ENCODE measurements around the gene TXLNB. TPM values are rescaled to one million over a fixed set of nuclear protein-coding genes. Genes with fewer than 3 reads are reported as not detected.

TXLNB gene
- total RNA-seq (2021) (0.07 to 0.16 TPM (median 0.15 TPM) in 3 replicates), Bru-seq, nascent RNA (percentile 13 among the genes with signal in this experiment)
- long read RNA-seq, experiment 1, partial matches to known transcripts = 0 of 1 reads
- long read RNA-seq, experiment 1, other reads (novel, unspliced or antisense) = 1 of 1 reads
- long read RNA-seq, experiment 2, partial matches to known transcripts = 0 of 1 reads
- long read RNA-seq, experiment 2, other reads (novel, unspliced or antisense) = 1 of 1 reads
- long read RNA-seq, experiment 3 = 0 reads

DNA sequence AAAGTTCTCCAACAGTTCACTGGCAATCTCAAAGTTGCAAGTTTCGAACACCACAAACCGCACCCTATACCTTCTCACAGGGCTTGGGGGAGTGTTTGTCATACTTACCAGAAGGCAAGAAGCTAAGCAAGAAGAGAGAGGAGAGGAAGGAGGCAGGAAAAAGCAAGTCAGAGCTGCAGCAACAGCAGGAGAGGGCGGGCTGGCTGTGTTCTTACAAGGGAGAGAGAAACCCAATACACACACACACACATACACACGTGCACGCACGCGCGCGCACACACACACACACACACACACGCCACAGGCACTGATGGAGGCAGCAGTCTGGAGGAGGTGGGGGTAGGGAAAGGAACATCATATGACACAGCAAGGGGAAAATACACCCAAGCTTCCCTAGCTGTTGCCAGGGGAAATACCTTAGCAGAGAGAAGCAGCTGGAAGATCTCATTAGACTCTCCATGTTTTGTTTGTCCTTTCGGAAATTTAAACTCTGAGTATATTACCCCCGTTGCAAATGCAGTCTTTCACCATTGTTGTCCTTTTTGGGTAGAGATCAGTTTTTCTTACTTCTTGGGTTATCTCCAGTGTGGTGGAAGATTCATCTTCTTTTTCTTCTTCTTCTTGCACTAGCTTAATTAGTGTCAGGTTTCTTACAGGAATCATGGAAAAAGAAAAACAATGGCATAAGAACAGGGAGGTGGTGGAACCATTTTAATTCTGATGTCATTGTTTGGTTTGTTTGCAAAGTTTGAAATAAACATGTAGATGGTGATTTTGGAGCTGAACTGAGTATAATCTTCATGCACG, at the start of gene TXLNB:
TXLNB (minus strand) TSS at position 186 of the 807 bp plus-strand sequence. CDS start 3,099 bp downstream, outside the sequence.
- H3K4me3 Mint-ChIP-seq = no peak within 1 kb of the TSS
- ATAC-seq (peak; percentile 75), DNase-seq (ENCODE audit: low spot score) (peak; percentile 15)
- TF ChIP-seq, protein P1, sequence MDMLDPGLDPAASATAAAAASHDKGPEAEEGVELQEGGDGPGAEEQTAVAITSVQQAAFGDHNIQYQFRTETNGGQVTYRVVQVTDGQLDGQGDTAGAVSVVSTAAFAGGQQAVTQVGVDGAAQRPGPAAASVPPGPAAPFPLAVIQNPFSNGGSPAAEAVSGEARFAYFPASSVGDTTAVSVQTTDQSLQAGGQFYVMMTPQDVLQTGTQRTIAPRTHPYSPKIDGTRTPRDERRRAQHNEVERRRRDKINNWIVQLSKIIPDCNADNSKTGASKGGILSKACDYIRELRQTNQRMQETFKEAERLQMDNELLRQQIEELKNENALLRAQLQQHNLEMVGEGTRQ (CRISPR knock-in tag; IDR thresholded peaks at IDR 0.05) = 0 out of 2 replicates have a peak, but pooled peaks have one; percentile 17
- TF ChIP-seq NR2C2 (CRISPR knock-in tag; IDR thresholded peaks at IDR 0.05) (no peak), PRRX2 (CRISPR knock-in tag; IDR thresholded peaks at IDR 0.05) (no peak)
- CTCF ChIA-PET = interaction anchor here (0.8 to 1.4 kb wide), 4 partner anchors 12 to 73 kb away, joined by 3 to 8 read pairs (median 5); no protein-coding TSS in a partner anchor
- peaks cover 30% of the 10 kb centered on the region for H3K4me1 Mint-ChIP-seq
- no peaks in the 10 kb centered on the region; the same call in 1 of the 2 replicates for H3K36me3 Mint-ChIP-seq
- peak within 1 kb of the TSS; percentile 74 for H3K27ac Mint-ChIP-seq
- peaks cover 16% of the 10 kb centered on the region for H3K9me3 Mint-ChIP-seq
- POLR2A ChIA-PET = no interaction called here
- H3K27me3 Mint-ChIP-seq (ENCODE audit: low read depth) = no peaks in the 10 kb centered on the region

DNA sequence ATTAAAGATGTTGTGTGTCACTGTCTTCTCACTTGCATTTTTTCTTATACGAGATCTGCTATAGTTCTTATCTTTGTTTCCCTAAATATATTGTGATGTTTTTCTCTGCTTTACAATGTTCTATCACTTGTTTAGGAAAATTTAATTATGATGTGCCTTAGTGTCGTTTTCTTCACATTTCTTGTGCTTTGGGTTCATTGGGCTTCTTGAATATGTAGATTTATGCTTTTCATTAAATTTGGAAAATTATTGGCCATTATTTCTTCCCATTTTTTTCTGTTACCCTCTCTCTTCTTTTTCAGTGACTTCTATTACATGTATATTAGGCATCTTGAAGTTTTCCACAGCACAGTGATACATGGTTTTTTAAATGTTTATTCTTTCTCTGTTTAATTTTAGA, 49.3 kb upstream of the TXLNB start:
- Mint-ChIP-seq H3K4me3 (no peak overlapping the region), H3K36me3 (no peaks in the 10 kb centered on the region), H3K27ac (no peak overlapping the region), H3K9me3 (peaks cover 8% of the 10 kb centered on the region), H3K4me1 (peaks cover 22% of the 10 kb centered on the region), H3K27me3 (ENCODE audit: low read depth) (no peaks in the 10 kb centered on the region)
- TF ChIP-seq SMAD4 (CRISPR knock-in tag; IDR thresholded peaks at IDR 0.05) = no peak
- TF ChIP-seq, protein P2, sequence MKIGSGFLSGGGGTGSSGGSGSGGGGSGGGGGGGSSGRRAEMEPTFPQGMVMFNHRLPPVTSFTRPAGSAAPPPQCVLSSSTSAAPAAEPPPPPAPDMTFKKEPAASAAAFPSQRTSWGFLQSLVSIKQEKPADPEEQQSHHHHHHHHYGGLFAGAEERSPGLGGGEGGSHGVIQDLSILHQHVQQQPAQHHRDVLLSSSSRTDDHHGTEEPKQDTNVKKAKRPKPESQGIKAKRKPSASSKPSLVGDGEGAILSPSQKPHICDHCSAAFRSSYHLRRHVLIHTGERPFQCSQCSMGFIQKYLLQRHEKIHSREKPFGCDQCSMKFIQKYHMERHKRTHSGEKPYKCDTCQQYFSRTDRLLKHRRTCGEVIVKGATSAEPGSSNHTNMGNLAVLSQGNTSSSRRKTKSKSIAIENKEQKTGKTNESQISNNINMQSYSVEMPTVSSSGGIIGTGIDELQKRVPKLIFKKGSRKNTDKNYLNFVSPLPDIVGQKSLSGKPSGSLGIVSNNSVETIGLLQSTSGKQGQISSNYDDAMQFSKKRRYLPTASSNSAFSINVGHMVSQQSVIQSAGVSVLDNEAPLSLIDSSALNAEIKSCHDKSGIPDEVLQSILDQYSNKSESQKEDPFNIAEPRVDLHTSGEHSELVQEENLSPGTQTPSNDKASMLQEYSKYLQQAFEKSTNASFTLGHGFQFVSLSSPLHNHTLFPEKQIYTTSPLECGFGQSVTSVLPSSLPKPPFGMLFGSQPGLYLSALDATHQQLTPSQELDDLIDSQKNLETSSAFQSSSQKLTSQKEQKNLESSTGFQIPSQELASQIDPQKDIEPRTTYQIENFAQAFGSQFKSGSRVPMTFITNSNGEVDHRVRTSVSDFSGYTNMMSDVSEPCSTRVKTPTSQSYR (CRISPR knock-in tag; IDR thresholded peaks at IDR 0.05) = no peak
- TF ChIP-seq, protein P3, sequence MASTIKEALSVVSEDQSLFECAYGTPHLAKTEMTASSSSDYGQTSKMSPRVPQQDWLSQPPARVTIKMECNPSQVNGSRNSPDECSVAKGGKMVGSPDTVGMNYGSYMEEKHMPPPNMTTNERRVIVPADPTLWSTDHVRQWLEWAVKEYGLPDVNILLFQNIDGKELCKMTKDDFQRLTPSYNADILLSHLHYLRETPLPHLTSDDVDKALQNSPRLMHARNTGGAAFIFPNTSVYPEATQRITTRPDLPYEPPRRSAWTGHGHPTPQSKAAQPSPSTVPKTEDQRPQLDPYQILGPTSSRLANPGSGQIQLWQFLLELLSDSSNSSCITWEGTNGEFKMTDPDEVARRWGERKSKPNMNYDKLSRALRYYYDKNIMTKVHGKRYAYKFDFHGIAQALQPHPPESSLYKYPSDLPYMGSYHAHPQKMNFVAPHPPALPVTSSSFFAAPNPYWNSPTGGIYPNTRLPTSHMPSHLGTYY (CRISPR knock-in tag; IDR thresholded peaks at IDR 0.05) = no peak
- TF ChIP-seq, protein P4, sequence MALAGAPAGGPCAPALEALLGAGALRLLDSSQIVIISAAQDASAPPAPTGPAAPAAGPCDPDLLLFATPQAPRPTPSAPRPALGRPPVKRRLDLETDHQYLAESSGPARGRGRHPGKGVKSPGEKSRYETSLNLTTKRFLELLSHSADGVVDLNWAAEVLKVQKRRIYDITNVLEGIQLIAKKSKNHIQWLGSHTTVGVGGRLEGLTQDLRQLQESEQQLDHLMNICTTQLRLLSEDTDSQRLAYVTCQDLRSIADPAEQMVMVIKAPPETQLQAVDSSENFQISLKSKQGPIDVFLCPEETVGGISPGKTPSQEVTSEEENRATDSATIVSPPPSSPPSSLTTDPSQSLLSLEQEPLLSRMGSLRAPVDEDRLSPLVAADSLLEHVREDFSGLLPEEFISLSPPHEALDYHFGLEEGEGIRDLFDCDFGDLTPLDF (CRISPR knock-in tag; IDR thresholded peaks at IDR 0.05) = no peak
- no peak for TF ChIP-seq TEAD1 (CRISPR knock-in tag; IDR thresholded peaks at IDR 0.05)
- TF ChIP-seq ZNF671 (CRISPR knock-in tag; IDR thresholded peaks at IDR 0.05) = no peak
- no peak for TF ChIP-seq NFE2L1 (CRISPR knock-in tag; IDR thresholded peaks at IDR 0.05)
- no peak for TF ChIP-seq NR1H2 (CRISPR knock-in tag; IDR thresholded peaks at IDR 0.05)
- TF ChIP-seq GABPB1 (CRISPR knock-in tag; IDR thresholded peaks at IDR 0.05) = no peak
- TF ChIP-seq GTF2I (CRISPR knock-in tag; conservative IDR thresholded peaks at IDR 0.05) = no peak
- ChIA-PET CTCF (no interaction called here), POLR2A (no interaction called here)
- no peak for ATAC-seq
- no peak for DNase-seq (ENCODE audit: low spot score)

DNA sequence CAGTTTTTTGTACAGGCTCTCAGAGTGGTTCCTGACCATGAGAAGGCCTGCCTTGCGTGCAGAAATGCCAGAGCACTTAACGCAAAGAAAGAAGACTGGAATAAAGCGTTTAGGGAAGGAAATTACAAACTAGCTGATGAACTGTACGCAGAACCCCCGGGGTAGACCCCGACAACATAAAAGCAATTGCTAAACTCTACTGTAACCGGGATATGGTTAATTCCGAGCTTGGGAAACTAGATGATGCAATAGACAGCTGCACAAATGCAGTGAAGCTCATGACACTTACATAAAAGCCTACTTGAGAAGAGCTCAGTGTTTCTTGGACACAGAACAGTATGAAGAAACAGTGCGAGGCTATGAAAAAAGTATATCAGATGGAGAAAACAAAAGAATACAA, 47.0 kb upstream of the TXLNB start:
- DNase-seq (ENCODE audit: low spot score) = no peak
- Mint-ChIP-seq H3K27me3 (ENCODE audit: low read depth) (no peaks in the 10 kb centered on the region), H3K36me3 (no peaks in the 10 kb centered on the region), H3K9me3 (peaks cover 9% of the 10 kb centered on the region), H3K4me1 (peaks cover 10% of the 10 kb centered on the region), H3K27ac (no peak overlapping the region), H3K4me3 (no peak overlapping the region)
- POLR2A ChIA-PET = interaction anchor here (0.6 kb wide), 1 partner anchor 1239 kb away, joined by 3 read pairs; no protein-coding TSS in a partner anchor
- TF ChIP-seq, protein P5, sequence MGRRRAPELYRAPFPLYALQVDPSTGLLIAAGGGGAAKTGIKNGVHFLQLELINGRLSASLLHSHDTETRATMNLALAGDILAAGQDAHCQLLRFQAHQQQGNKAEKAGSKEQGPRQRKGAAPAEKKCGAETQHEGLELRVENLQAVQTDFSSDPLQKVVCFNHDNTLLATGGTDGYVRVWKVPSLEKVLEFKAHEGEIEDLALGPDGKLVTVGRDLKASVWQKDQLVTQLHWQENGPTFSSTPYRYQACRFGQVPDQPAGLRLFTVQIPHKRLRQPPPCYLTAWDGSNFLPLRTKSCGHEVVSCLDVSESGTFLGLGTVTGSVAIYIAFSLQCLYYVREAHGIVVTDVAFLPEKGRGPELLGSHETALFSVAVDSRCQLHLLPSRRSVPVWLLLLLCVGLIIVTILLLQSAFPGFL (CRISPR knock-in tag; IDR thresholded peaks at IDR 0.05; ENCODE audit: borderline replicate concordance) = no peak
- TF ChIP-seq GABPB1 (CRISPR knock-in tag; IDR thresholded peaks at IDR 0.05) = peak; percentile 64
- ATAC-seq = no peak
- CTCF ChIA-PET = interaction anchor here (1.1 kb wide), 1 partner anchor 88 kb away, joined by 3 read pairs; no protein-coding TSS in a partner anchor

Data from WTC11 (cell line).